Memory B cell (primary cell): Measurements from ENCODE around the gene NHLH1.

Experiments used
- ATAC-seq: fragments of 150-1000 bp; cut with Tn5 transposase; 2 replicates; pipeline ENCODE4 v1.10.0; 2021; ENCODE audit warnings: low read depth, mild to moderate bottlenecking, moderate library complexity
- DNase-seq, 2 donors: peaks; one replicate each; pipeline ENCODE4 v3.0.0; 2022; ENCODE audit warnings: low spot score in 2 of 2
- H3K27ac Mint-ChIP-seq: one replicate; pipeline ENCODE4 v1.8.0; 2022; ENCODE audit warnings: mild to moderate bottlenecking, moderate library complexity, mixed read lengths
- H3K27me3 Mint-ChIP-seq: one replicate; pipeline ENCODE4 v1.8.0; 2022; ENCODE audit warnings: mixed read lengths
- H3K36me3 Mint-ChIP-seq: one replicate; pipeline ENCODE4 v1.8.0; 2022; ENCODE audit warnings: mild to moderate bottlenecking, mixed read lengths
- H3K4me1 Mint-ChIP-seq: one replicate; pipeline ENCODE4 v1.8.0; 2022; ENCODE audit warnings: mixed read lengths
- H3K4me3 Mint-ChIP-seq: one replicate; pipeline ENCODE4 v1.8.0; 2022; ENCODE audit warnings: mild to moderate bottlenecking, moderate library complexity, mixed read lengths
- H3K9me3 Mint-ChIP-seq: one replicate; pipeline ENCODE4 v1.8.0; 2022; ENCODE audit warnings: mixed read lengths

NHLH1 gene

GRCh38 chr1:160405331-160405877 is 38.5 kb downstream of the NHLH1 start:
- Mint-ChIP-seq H3K27ac (no peak overlapping the region), H3K9me3 (no peaks in the 10 kb centered on the region), H3K4me1 (peaks cover 15% of the 10 kb centered on the region), H3K4me3 (no peak overlapping the region), H3K36me3 (no peaks in the 10 kb centered on the region), H3K27me3 (peaks cover 11% of the 10 kb centered on the region)
- ATAC-seq (no peak), DNase-seq (no peak)

GRCh38 chr1:160406131-160406968 is 39.5 kb downstream of the NHLH1 start:
- no peak for ATAC-seq
- Mint-ChIP-seq H3K27me3 (peaks cover 7% of the 10 kb centered on the region), H3K4me3 (no peak overlapping the region), H3K36me3 (no peaks in the 10 kb centered on the region), H3K4me1 (peaks cover 11% of the 10 kb centered on the region), H3K9me3 (no peaks in the 10 kb centered on the region), H3K27ac (no peak overlapping the region)
- no peak for DNase-seq

DNA sequence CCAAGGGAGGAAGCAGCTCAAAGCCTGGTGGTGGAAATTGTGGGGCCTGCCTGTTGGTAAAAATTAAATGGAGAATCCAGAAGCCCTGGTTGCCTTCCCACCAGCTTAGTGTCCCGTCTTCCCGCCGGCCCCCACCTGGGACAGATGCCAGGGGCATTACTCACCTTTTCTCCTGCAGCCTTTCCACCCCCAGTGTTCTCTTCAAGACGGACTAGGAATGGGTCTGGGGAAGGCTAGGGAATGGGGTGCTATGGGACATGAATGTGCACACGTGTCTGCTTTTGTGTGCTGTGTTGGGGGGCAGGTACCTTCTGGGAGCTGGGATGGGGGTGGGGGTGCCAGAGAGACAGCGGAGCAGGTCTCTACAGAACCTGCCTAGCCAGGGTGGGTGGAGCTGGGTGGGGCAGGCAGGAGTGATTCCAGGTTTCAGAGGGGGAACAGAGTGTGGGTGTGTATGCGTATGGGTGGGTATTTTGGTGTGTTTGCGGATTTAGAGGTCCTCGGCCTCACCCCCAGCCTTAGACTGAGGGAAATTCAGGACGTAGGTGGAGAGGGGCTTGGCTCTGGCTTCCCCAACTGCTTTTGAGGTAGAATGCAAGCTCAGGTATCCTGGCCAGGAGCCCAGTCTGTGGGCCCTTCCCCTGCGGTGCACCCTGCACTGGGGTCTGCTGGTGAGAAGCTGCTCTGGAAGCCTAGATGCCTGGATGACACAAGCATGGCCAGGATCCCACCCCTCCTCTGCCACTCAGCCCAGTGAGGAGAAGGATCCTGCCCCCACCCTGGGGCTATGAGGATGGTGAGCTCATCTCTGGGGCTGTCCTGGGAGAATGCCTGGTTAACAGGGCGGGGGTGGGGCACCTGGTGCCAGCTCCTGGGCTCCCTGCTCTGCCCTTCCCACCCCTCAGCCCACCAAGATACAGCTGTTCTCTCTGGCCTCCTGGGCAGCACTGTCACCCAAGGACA is 41.2 kb downstream of the NHLH1 start:
- no peak for DNase-seq
- ATAC-seq, result no peak
- H3K36me3 Mint-ChIP-seq, result no peaks in the 10 kb centered on the region
- H3K4me3 Mint-ChIP-seq, result no peak overlapping the region
- no peak overlapping the region for H3K27ac Mint-ChIP-seq
- peaks cover 4% of the 10 kb centered on the region for H3K4me1 Mint-ChIP-seq
- H3K27me3 Mint-ChIP-seq, result no peaks in the 10 kb centered on the region
- H3K9me3 Mint-ChIP-seq, result no peaks in the 10 kb centered on the region

- no peak overlapping the region for H3K27ac Mint-ChIP-seq
- no peak overlapping the region for H3K4me3 Mint-ChIP-seq
- no peaks in the 10 kb centered on the region for H3K36me3 Mint-ChIP-seq
- ATAC-seq, result no peak
- H3K4me1 Mint-ChIP-seq, result peaks cover 3% of the 10 kb centered on the region
- no peaks in the 10 kb centered on the region for H3K9me3 Mint-ChIP-seq
- DNase-seq, result no peak
- peaks cover 1% of the 10 kb centered on the region for H3K27me3 Mint-ChIP-seq
Measured at GRCh38 chr1:160408864-160409263, 42.0 kb downstream of the NHLH1 start.

- H3K27ac Mint-ChIP-seq, result no peak overlapping the region
- no peak for DNase-seq
- no peaks in the 10 kb centered on the region for H3K9me3 Mint-ChIP-seq
- H3K36me3 Mint-ChIP-seq, result no peaks in the 10 kb centered on the region
- H3K4me1 Mint-ChIP-seq, result no peaks in the 10 kb centered on the region
- H3K4me3 Mint-ChIP-seq, result no peak overlapping the region
- H3K27me3 Mint-ChIP-seq, result peaks cover 6% of the 10 kb centered on the region
- no peak for ATAC-seq
Measured at GRCh38 chr1:160409486-160409885, 42.6 kb downstream of the NHLH1 start.

DNA sequence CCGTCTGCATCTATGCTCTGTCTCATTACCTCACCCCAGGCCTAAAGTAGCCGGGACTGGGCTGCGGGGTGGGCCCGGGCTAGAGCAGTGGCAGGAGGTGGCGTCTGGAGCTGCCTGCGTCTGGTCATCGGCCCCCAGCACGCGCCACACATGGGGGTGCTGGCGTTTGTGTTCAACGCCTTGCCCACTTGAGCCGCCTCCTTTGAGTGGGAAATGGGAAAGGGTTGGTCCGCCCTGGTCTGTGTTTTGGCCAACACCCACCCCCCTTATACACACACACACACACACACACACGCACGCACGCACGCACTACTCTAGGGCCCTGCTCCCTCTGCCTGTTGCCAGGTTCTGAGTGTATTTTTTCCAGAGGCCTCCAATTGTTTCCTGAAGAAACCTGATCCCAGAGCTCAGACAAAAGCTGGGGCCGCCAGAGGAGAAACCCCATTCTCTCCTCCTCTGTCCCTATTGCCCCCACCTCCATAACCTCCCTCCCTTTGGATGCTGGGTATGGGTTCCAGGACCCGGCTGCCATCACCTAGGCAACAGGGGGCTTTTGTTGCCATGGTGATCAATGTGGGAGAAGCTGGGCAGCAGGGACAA is 43.6 kb downstream of the NHLH1 start:
- no peak overlapping the region for H3K27ac Mint-ChIP-seq
- ATAC-seq (no peak), DNase-seq (no peak)
- H3K27me3 Mint-ChIP-seq, result peaks cover 7% of the 10 kb centered on the region
- no peak overlapping the region for H3K4me3 Mint-ChIP-seq
- no peaks in the 10 kb centered on the region for H3K36me3 Mint-ChIP-seq
- no peaks in the 10 kb centered on the region for H3K4me1 Mint-ChIP-seq
- H3K9me3 Mint-ChIP-seq, result no peaks in the 10 kb centered on the region

GRCh38 chr1:160411271-160412027 is 44.6 kb downstream of the NHLH1 start:
- H3K4me3 Mint-ChIP-seq, result no peak overlapping the region
- no peaks in the 10 kb centered on the region for H3K4me1 Mint-ChIP-seq
- H3K36me3 Mint-ChIP-seq, result no peaks in the 10 kb centered on the region
- H3K27ac Mint-ChIP-seq, result no peak overlapping the region
- ATAC-seq, result no peak
- H3K27me3 Mint-ChIP-seq, result peaks cover 7% of the 10 kb centered on the region
- no peak for DNase-seq
- no peaks in the 10 kb centered on the region for H3K9me3 Mint-ChIP-seq

DNA sequence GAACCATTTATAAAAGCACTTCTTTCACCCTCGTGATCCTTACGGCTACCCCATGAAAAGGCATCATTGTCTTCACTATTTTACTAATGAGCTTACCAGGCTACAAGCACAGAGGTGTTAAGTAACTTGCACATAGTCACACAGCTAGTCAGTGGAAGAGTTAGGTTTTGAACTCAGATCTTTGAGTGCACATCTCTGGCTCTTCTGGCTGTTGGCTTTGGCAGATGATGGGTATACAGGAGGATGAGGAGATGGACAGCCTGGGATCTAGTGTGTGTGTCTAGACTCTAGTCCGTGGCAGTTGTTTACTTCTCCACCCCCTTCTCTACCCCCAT is 45.1 kb downstream of the NHLH1 start:
- H3K27ac Mint-ChIP-seq, result no peak overlapping the region
- H3K27me3 Mint-ChIP-seq, result peaks cover 8% of the 10 kb centered on the region
- no peaks in the 10 kb centered on the region for H3K9me3 Mint-ChIP-seq
- DNase-seq, result no peak
- H3K4me1 Mint-ChIP-seq, result no peaks in the 10 kb centered on the region
- no peak for ATAC-seq
- H3K36me3 Mint-ChIP-seq, result no peaks in the 10 kb centered on the region
- H3K4me3 Mint-ChIP-seq, result no peak overlapping the region

DNA sequence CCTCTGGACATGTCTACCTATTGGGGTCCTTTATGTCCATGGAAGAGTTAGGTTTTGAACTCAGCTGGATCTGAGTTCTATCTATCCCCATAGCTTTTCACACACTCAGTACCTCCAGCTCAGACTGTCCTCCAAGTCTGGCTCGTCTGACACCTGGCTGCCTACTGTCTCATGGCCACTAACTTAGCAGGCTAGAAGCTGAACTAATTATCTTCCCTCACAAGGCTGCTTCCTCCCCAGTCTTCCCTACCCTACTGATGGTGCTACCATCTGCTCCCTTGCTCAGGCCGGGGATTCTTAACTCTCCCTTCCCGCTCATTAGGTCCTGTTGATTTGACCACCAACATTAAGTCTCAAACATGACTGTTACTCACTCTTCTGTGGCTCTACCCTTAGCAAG is 46.8 kb downstream of the NHLH1 start:
- DNase-seq, result no peak
- Mint-ChIP-seq H3K4me3 (no peak overlapping the region), H3K27ac (no peak overlapping the region), H3K36me3 (no peaks in the 10 kb centered on the region), H3K27me3 (peaks cover 8% of the 10 kb centered on the region), H3K9me3 (no peaks in the 10 kb centered on the region), H3K4me1 (peaks cover under 1% of the 10 kb centered on the region)
- ATAC-seq, result no peak

- ATAC-seq (no peak), DNase-seq (no peak)
- Mint-ChIP-seq H3K9me3 (no peaks in the 10 kb centered on the region), H3K4me1 (peaks cover 3% of the 10 kb centered on the region), H3K4me3 (no peak overlapping the region), H3K36me3 (no peaks in the 10 kb centered on the region), H3K27me3 (peaks cover 16% of the 10 kb centered on the region), H3K27ac (no peak overlapping the region)
Measured at GRCh38 chr1:160414881-160415280, 48.0 kb downstream of the NHLH1 start.

DNA sequence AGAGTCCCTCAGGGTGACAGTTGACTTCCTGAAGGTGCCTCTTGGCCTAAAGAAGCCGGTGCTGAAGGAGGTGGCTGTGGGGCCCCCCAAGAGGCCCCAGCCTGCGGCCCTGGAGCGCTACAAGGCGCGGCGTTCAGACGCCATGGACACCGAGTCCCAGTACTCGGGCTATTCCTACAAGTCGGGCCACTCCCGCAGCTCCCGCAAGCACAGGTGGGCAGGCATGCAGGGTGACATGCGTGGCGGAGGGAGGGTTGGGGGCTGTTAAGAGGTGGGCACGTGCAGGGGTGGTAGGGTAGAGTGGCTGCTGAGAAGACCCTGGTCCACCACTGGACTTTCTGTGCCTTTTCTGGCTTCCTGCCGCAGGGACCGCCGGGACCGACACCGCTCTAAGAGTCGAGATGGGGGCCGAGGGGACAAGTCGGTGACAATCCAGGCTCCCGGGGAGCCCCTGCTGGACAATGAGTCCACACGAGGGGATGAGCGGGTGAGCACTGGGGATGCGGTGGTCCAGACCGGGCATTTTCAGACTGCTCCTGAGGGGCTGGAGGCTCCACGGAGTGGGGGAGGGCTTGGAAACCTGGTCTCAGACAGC is 48.9 kb downstream of the NHLH1 start:
- peaks cover 20% of the 10 kb centered on the region for H3K27me3 Mint-ChIP-seq
- DNase-seq, result no peak

GRCh38 chr1:160416369-160416768 is 49.5 kb downstream of the NHLH1 start:
- ATAC-seq (no peak), DNase-seq (no peak)
- Mint-ChIP-seq H3K4me1 (peaks cover 3% of the 10 kb centered on the region), H3K9me3 (no peaks in the 10 kb centered on the region), H3K4me3 (no peak overlapping the region), H3K27ac (no peak overlapping the region), H3K27me3 (peaks cover 22% of the 10 kb centered on the region), H3K36me3 (no peaks in the 10 kb centered on the region)

More for the DNA sequence above, 48.9 kb downstream of the NHLH1 start:
- no peaks in the 10 kb centered on the region for H3K36me3 Mint-ChIP-seq
- H3K4me3 Mint-ChIP-seq, result no peak overlapping the region
- H3K9me3 Mint-ChIP-seq, result no peaks in the 10 kb centered on the region
- peaks cover 3% of the 10 kb centered on the region for H3K4me1 Mint-ChIP-seq
- no peak for ATAC-seq
- H3K27ac Mint-ChIP-seq, result no peak overlapping the region

DNA sequence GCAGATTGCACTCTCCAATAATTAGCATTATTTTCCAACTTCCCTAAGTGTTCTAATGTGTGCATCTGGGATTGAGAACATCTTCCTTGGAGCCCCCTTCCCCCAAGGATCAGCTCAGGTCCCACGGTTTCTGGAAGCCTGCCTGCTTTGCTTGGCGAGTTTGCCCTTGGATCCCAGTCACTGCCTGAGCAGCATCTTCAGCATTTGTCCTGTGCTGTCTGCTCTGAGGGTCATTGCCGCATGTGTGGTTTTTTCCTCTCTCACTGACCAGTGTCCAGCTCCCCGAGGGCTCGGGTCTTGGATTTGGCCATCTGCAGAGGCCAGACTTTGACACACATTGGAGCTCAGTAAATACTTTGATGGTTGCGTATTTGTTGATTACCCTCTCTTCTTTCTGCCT is 51.6 kb downstream of the NHLH1 start:
- no peak for ATAC-seq
- H3K4me1 Mint-ChIP-seq, result peaks cover 3% of the 10 kb centered on the region
- no peaks in the 10 kb centered on the region for H3K9me3 Mint-ChIP-seq
- peaks cover 23% of the 10 kb centered on the region for H3K27me3 Mint-ChIP-seq
- no peak overlapping the region for H3K27ac Mint-ChIP-seq
- no peak overlapping the region for H3K4me3 Mint-ChIP-seq
- H3K36me3 Mint-ChIP-seq, result no peaks in the 10 kb centered on the region
- no peak for DNase-seq
